Activated T-helper 1 cell treated with anti-CD3 and anti-CD28 coated beads, Interleukin-2, amount 50 U/mL, for 16 hours (primary cell): Measurements from ENCODE around the gene PDE5A.
A peak's percentile ranks its signal among the peaks of the same experiment; 100 is the strongest.
"Not testable (repeated sequence)": the region's sequence is repeated elsewhere in the genome, so short reads cannot be mapped to it uniquely, and the experiment has no call there.

Experiments
- DNase-seq, 2 donors: peaks; one replicate each; pipeline ENCODE4 v3.0.0-alpha.2; 2020; ENCODE audit warnings: low read depth in 1 of 2, low spot score in 1 of 2

The PDE5A gene

GRCh38 chr4:119628281-119629141, at the start of gene PDE5A:
TSS of gene PDE5A (minus strand) at chr4:119628804. CDS start at chr4:119628671, 133 bp downstream.
- peak; percentile 53 to 64 for DNase-seq

GRCh38 chr4:119676101-119676500, 47.5 kb upstream of the PDE5A start:
- no peak for DNase-seq

GRCh38 chr4:119675391-119675790, 46.8 kb upstream of the PDE5A start:
- DNase-seq, result no peak

GRCh38 chr4:119672938-119673337, 44.3 kb upstream of the PDE5A start:
- DNase-seq, result no peak

GRCh38 chr4:119672086-119672485, 43.5 kb upstream of the PDE5A start:
- DNase-seq, result no peak

DNA sequence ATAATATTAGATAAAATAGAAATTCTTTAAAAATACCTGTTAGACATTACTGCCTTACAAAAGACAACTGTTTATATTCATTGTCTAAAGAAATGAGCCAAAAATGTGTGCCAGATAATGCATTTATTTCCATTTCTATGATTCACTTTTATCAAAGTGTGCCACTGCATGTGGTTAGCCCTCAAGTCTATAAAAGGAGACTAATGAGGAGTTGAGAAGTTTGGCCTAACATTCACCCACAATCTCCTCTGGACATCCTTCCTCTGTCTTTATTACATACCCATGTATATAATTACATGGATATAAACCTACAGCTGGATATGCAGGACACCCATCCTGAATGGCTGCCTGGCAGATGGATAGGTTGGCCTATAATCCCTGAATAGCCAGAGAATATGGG, 42.6 kb upstream of the PDE5A start:
- DNase-seq, result no peak

- DNase-seq, result no peak
These were observed 39.2 kb upstream of the PDE5A start for GRCh38 chr4:119667802-119668201.

GRCh38 chr4:119666653-119667091, 38.1 kb upstream of the PDE5A start:
- DNase-seq, result no peak

DNA sequence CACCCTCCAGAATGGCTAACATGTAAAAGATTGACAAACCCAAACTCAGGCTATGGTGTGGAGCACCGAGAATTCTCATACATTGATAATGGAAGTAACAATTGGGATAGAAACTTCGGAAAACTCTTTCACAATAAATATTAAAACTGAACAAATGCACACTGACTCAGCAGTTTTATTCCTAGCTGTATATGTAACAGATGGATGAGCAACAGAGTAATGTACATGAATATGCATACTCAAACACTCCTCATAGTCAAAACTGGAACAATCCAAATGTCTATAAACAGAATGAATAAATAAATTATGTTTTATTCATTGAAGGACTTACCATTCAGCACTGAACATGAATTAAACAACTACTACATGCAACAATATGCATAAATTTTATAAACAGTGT, 37.1 kb upstream of the PDE5A start:
- no peak for DNase-seq

DNA sequence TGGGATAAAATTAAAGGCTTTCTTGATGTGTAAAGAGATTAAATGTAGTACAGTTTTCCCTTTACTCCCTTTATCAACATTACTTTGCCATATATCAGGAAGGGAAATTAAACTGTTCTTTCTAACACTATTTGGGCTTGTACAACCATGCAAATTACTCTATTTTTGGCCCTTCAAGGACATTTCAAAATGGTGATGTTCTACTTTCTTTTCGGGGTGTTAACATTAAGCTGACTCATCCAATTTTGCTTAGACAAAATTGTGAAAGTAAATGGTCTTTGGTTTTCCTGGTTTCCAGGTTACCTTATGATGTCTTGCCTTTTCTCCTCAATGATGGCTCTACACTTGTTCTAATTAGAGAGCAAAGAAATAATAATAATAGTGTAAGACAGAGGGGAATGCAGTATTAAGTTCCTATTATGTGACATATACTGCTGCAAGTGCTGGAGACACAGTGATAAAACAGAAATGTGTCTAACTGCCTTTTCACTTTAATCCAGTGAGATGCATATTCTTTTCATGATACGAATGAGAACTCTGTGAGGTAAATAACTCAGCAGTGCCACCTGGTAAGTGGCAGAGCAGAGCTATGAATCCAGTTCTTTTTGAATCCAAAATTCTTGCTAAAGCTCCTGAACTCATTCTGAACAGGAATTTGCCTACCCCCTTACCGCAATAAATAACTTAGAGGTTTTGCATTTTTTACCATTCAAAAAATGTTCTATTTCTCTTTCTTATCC, 35.7 kb upstream of the PDE5A start:
- no peak for DNase-seq

- no peak for DNase-seq
These were observed 34.7 kb upstream of the PDE5A start for GRCh38 chr4:119663160-119663788.

- DNase-seq, result not testable (repeated sequence)
These were observed 34.0 kb upstream of the PDE5A start for GRCh38 chr4:119662612-119663011.

- no peak for DNase-seq
These were observed 32.6 kb upstream of the PDE5A start for GRCh38 chr4:119661231-119661630.

- no peak for DNase-seq
These were observed 31.0 kb upstream of the PDE5A start for GRCh38 chr4:119659576-119659975.

- DNase-seq, result no peak
These were observed 28.6 kb upstream of the PDE5A start for GRCh38 chr4:119657111-119657611.

- DNase-seq, result no peak
These were observed 27.7 kb upstream of the PDE5A start for GRCh38 chr4:119656342-119656741.

DNA sequence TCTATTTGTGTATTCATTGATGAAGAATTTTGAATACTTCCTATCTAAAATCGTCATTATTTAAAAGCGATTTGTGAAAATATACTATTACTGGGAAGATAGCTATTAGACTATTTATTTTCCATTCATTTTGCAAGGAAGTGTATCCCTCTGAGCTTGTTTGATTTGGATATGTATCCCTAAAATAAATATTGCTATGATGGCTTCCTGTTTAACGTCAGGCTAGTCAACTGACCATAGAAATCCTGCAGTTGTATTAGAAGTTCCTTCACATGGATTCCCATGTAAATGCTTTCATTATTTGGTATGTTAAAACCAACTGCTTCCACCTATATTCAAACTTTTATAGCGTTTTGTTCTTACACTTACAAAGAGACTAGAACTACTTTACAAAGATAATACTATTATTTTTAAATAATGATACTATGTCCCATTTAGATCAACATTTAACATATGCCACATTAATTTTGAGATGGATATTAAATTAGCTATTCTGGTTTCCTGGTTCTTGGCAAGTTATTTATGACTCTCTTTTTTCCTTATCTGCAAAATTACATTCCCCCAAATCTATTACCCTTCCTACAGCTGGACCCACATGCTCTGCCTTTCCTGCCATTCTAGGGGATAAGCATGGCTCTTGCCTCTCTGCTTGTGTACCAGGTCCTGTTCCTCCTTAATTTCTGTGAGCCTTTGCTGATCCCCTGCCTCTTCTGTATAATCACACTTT, 26.7 kb upstream of the PDE5A start:
- no peak for DNase-seq

- DNase-seq, result no peak
These were observed 25.4 kb upstream of the PDE5A start for GRCh38 chr4:119653990-119654389.

GRCh38 chr4:119652998-119653397, 24.4 kb upstream of the PDE5A start:
- no peak for DNase-seq

DNA sequence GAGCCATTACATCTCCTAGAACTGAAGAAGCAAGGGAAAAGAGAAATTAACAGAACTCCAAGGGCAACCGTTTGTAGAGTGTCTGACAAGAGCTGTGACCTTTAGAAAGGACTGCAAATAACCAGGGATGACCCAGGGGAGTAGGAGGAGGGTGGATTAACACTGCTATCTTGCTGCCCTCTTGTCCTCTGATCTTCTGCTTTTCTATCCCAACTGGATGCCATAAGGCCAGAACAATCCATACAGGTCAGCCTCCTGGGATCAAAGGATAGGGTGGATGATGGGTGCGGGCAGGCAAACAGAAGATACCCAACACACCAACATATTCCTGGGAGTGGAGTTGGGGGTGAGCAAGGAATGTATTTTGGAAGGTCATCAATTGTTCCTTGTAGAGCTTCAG, 19.8 kb upstream of the PDE5A start:
- no peak for DNase-seq

DNA sequence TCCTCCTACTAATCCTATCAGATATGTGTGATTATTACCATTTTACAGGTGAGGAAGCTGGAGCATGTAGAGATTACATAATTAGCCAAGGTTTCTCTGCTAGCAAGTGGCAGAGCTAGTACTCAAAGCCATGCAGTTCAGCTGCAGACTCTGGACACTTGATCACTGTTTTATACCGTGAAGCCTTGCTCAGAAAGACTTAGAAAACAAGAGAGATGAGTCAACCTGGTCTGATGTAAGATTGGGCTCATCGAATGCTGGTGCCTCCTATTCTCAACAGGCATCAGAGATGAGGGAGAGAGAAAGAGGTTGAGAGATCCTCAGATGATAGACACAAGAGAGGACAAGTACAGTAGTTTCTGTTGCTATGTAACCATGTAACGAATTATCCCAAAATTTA, 19.0 kb upstream of the PDE5A start:
- DNase-seq, result no peak
